Heart left ventricle (tissue), 13 donors: ENCODE measurements around the gene NINJ2.

Source experiments
- CTCF ChIP-seq, 12 donors: fragments of 200-600 bp; sonication (generic) in 4 of 12; IDR thresholded peaks; one replicate each; pipeline versions ENCODE4 v1.5.0 to v1.8.0; 2018 to 2022; ENCODE audit warnings: antibody characterized with exemption in 12 of 12, mild to moderate bottlenecking in 5 of 12
- POLR2A ChIP-seq, 2 donors: fragments of 450-650 bp; IDR thresholded peaks; one replicate each; pipeline ENCODE4 v1.6.1; 2017; ENCODE audit warnings: antibody characterized with exemption in 2 of 2, mild to moderate bottlenecking in 2 of 2, moderate library complexity in 2 of 2
- donor health status: ischemic (EF 13 %, LVEDD 7.1; RV severe dilation, severe dysfunction).
- donor health status: DM: no; HTN: yes; CAD: no.
- donor health status: DM: no; HTN: no; CAD: no.
- donor health status: ischemic (EF 25% LVEDD 6.9; RV normal size, moderate dysfunction).
- donor health status: ischemic (EF 25% LVEDD 5.7; RV mildly dilated, moderate dysfunction).
- donor health status: ischemic (EF 35%, LVEDD 5.7; RV mildly dilated, moderate dysfunction).
- donor health status: nonischemic (EF 11% LVEDD 7.7; RV severe dilation, severe dysfunction).
- donor health status: DM: yes; HTN: yes; CAD: no.
- donor health status: PGD.
- donor health status: ischemic (EF 29% LVEDD 5.4; RV normal size, mild dysfunction).
- donor health status: nonischemic (EF 23%, LVEDD 6.1; RV moderate dilation, normal function).

DNA sequence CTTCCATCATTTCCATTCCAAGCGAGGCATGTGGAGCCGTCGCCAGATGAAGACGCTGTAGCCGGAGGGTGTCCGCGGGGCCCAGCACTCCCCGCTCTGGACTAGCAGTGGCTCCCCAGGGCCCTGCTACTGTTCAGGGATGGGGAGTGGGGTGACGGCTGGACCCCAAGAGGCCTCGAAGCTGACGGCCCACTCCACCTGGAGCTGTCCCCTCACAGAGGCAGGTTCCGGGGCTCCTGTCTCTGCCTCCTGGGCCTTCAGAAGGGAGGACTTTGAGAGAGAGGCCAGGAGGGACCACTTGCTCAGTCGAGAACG, 101.9 kb downstream of the NINJ2 start:
- TF ChIP-seq CTCF (IDR thresholded peaks at IDR 0.05) (no peak), POLR2A (IDR thresholded peaks at IDR 0.05) (no peak)
